Nephron progenitor cell (in vitro differentiated cells): ENCODE data around the gene RARB.

Experiments
- DNase-seq: peaks from one replicate; pipeline ENCODE4 v3.0.0; 2021
- H3K27ac Mint-ChIP-seq: 2 replicates; pipeline ENCODE4 v1.8.0; 2021; ENCODE audit warnings: mild to moderate bottlenecking, moderate library complexity, mixed read lengths
- H3K27me3 Mint-ChIP-seq: 2 replicates; pipeline ENCODE4 v1.8.0; 2021; ENCODE audit warnings: mild to moderate bottlenecking, low read depth, mixed read lengths; ENCODE audit not compliant: poor library complexity
- H3K36me3 Mint-ChIP-seq: 2 replicates; pipeline ENCODE4 v1.8.0; 2021; ENCODE audit warnings: low read depth, mixed read lengths
- H3K4me1 Mint-ChIP-seq: 2 replicates; pipeline ENCODE4 v1.8.0; 2021; ENCODE audit warnings: mixed read lengths
- H3K4me3 Mint-ChIP-seq: 2 replicates; pipeline ENCODE4 v1.8.0; 2021; ENCODE audit warnings: mild to moderate bottlenecking, moderate library complexity, mixed read lengths
- H3K9me3 Mint-ChIP-seq: 2 replicates; pipeline ENCODE4 v1.8.0; 2021; ENCODE audit warnings: mild to moderate bottlenecking, moderate library complexity, mixed read lengths
- CTCF ChIP-seq: fragments of 200-600 bp; sonication (generic); IDR thresholded peaks from 2 replicates; pipeline ENCODE4 v1.5.0; 2021; ENCODE audit warnings: antibody characterized with exemption

Gene RARB

GRCh38 chr3:25578059-25578458 lies 150.0 kb downstream of the RARB start:
- Mint-ChIP-seq H3K27me3 (peaks cover 6% of the 10 kb centered on the region), H3K36me3 (peaks cover 11% of the 10 kb centered on the region), H3K4me3 (no peak overlapping the region), H3K27ac (no peak overlapping the region), H3K9me3 (no peaks in the 10 kb centered on the region), H3K4me1 (peaks cover 28% of the 10 kb centered on the region)
- no peak for TF ChIP-seq CTCF
- no peak for DNase-seq

GRCh38 chr3:25580534-25580933 lies 152.5 kb downstream of the RARB start:
- TF ChIP-seq CTCF = no peak
- Mint-ChIP-seq H3K36me3 (peaks cover 11% of the 10 kb centered on the region), H3K9me3 (no peaks in the 10 kb centered on the region), H3K4me3 (no peak overlapping the region), H3K27ac (peak overlapping the region; percentile 63), H3K27me3 (no peaks in the 10 kb centered on the region), H3K4me1 (peaks cover 22% of the 10 kb centered on the region)
- DNase-seq = no peak

- Mint-ChIP-seq H3K9me3 (no peaks in the 10 kb centered on the region), H3K27ac (no peak overlapping the region), H3K4me1 (peaks cover 30% of the 10 kb centered on the region), H3K36me3 (peaks cover 11% of the 10 kb centered on the region), H3K27me3 (no peaks in the 10 kb centered on the region), H3K4me3 (no peak overlapping the region)
- no peak for DNase-seq
- no peak for TF ChIP-seq CTCF
Measured at GRCh38 chr3:25581335-25581734, 153.3 kb downstream of the RARB start.

- Mint-ChIP-seq H3K4me3 (no peak overlapping the region), H3K27ac (no peak overlapping the region), H3K27me3 (no peaks in the 10 kb centered on the region), H3K36me3 (peaks cover 7% of the 10 kb centered on the region), H3K4me1 (peaks cover 33% of the 10 kb centered on the region), H3K9me3 (no peaks in the 10 kb centered on the region)
- no peak for TF ChIP-seq CTCF
- no peak for DNase-seq
Measured at GRCh38 chr3:25581823-25582222, 153.8 kb downstream of the RARB start.

- DNase-seq = no peak
- no peaks in the 10 kb centered on the region for H3K9me3 Mint-ChIP-seq
- peaks cover 33% of the 10 kb centered on the region for H3K4me1 Mint-ChIP-seq
- H3K27me3 Mint-ChIP-seq = no peaks in the 10 kb centered on the region
- peaks cover 4% of the 10 kb centered on the region for H3K36me3 Mint-ChIP-seq
- no peak overlapping the region for H3K27ac Mint-ChIP-seq
- no peak overlapping the region for H3K4me3 Mint-ChIP-seq
- TF ChIP-seq CTCF = no peak
Measured at GRCh38 chr3:25582242-25582641, 154.2 kb downstream of the RARB start.

GRCh38 chr3:25583343-25583742 lies 155.3 kb downstream of the RARB start:
- no peaks in the 10 kb centered on the region for H3K9me3 Mint-ChIP-seq
- peaks cover 11% of the 10 kb centered on the region for H3K36me3 Mint-ChIP-seq
- no peaks in the 10 kb centered on the region for H3K27me3 Mint-ChIP-seq
- no peak overlapping the region for H3K27ac Mint-ChIP-seq
- no peak overlapping the region for H3K4me3 Mint-ChIP-seq
- DNase-seq = no peak
- peaks cover 33% of the 10 kb centered on the region for H3K4me1 Mint-ChIP-seq
- TF ChIP-seq CTCF = no peak
